GM12878 (cell line): ENCODE data around the gene SPATA16. TPM values are rescaled to one million over a fixed set of nuclear protein-coding genes. Genes with fewer than 3 reads are reported as not detected.

ENCODE experiments used
- ATAC-seq: fragments of 200-7000 bp; cut with Tn5 transposase; 3 replicates; pipeline ENCODE4 v1.9.1; 2020; ENCODE audit warnings: mild to moderate bottlenecking, moderate library complexity
- BruUV-seq: library from RNA; stranded (reverse); fragments of 400-500 nt; replicated peaks from 2 replicates; lab custom pipeline; 2021; lab: Mats Ljungman, UMichigan
- CTCF ChIA-PET: fragments of 300-600 bp; sonication (Branson Sonifier 250); formaldehyde crosslinking; extraction: SDS; loops from one replicate; lab custom pipeline; 2021; ENCODE audit warnings: inconsistent platforms; lab: Yijun Ruan, JAX
- POLR2A ChIA-PET: fragments of 350-600 bp; formaldehyde crosslinking; extraction: SDS; loops from one replicate; lab custom pipeline; 2021; ENCODE audit warnings: inconsistent platforms; lab: Charles Lee
- RAD21 ChIA-PET: fragments of 300-600 bp; sonication (Branson Sonifier 250); formaldehyde crosslinking; loops from one replicate; lab custom pipeline; 2023; ENCODE audit warnings: antibody characterized with exemption; ENCODE audit not compliant: unreplicated experiment; lab: Charles Lee
- SMC1A ChIA-PET: fragments of 300-600 bp; sonication (Branson Sonifier 250); formaldehyde crosslinking; loops from one replicate; lab custom pipeline; 2023; ENCODE audit not compliant: unreplicated experiment, uncharacterized antibody; lab: Charles Lee
- DNase-seq: peaks from one replicate; pipeline ENCODE4 v3.0.0-alpha.2; 2011; ENCODE audit warnings: low read depth, low spot score
- FAIRE-seq: peaks from 3 replicates; lab custom pipeline; 2011; peaks lifted over from hg19 to GRCh38; lab: Jason Lieb, UNC
- H2AFZ ChIP-seq: 2 replicates; pipeline ENCODE4 v1.6.0; 2011; ENCODE audit warnings: low read depth, low read length, control low read depth; ENCODE audit not compliant: control insufficient read depth
- H3K27ac ChIP-seq: 2 replicates; pipeline ENCODE4 v1.5.1; 2011; ENCODE audit warnings: control low read depth; ENCODE audit not compliant: control insufficient read depth, insufficient read depth
- H3K27me3 ChIP-seq, 2 experiments: replicated peaks in 1 of 2; 2 replicates each; pipeline versions ENCODE4 v1.6.0 to v1.6.1; 2011; ENCODE audit warnings: low read length in 1 of 2; ENCODE audit not compliant: control insufficient read depth in 2 of 2, insufficient read depth in 2 of 2
- H3K36me3 ChIP-seq, 2 experiments: 2 replicates each; pipeline ENCODE4 v1.5.1; 2011; ENCODE audit warnings: low read length in 1 of 2; ENCODE audit not compliant: control insufficient read depth in 2 of 2, insufficient read depth in 2 of 2
- H3K4me1 ChIP-seq: 2 replicates; pipeline ENCODE4 v1.6.1; 2011; ENCODE audit warnings: mild to moderate bottlenecking, low read length, moderate library complexity, mixed read lengths; ENCODE audit not compliant: control insufficient read depth, insufficient read depth
- H3K4me2 ChIP-seq: 2 replicates; pipeline ENCODE4 v1.6.0; 2011; ENCODE audit warnings: control low read depth; ENCODE audit not compliant: control insufficient read depth, insufficient read depth
- H3K4me3 ChIP-seq: fragments of 200-600 bp; sonication (generic); 2 replicates; pipeline ENCODE4 v1.5.1; 2016
- H3K79me2 ChIP-seq: 2 replicates; pipeline ENCODE4 v1.6.0; 2011; ENCODE audit warnings: low read length; ENCODE audit not compliant: control insufficient read depth, insufficient read depth
- H3K9ac ChIP-seq: 2 replicates; pipeline ENCODE4 v1.8.0; 2011; ENCODE audit warnings: low read length, control low read depth, mixed read lengths; ENCODE audit not compliant: control insufficient read depth, insufficient read depth
- H3K9me3 ChIP-seq: replicated peaks from 3 replicates; pipeline ENCODE4 v1.5.1; 2011; ENCODE audit warnings: mild to moderate bottlenecking, low read length; ENCODE audit not compliant: control insufficient read depth, insufficient read depth
- H4K20me1 ChIP-seq: 2 replicates; pipeline ENCODE4 v1.6.0; 2011; ENCODE audit not compliant: control insufficient read depth, insufficient read depth
- NBN ChIP-seq: fragments of 450-650 bp; IDR thresholded peaks from 2 replicates; pipeline ENCODE4 v1.6.1; 2016
- RAD51 ChIP-seq: fragments of 450-650 bp; IDR thresholded peaks from 2 replicates; pipeline ENCODE4 v1.6.1; 2016; ENCODE audit warnings: moderate library complexity, mild to moderate bottlenecking, inconsistent platforms
- RFX5 ChIP-seq: IDR thresholded peaks from 2 replicates; pipeline ENCODE4 v1.6.1; 2011; ENCODE audit warnings: low read depth, low read length, improper control_type of control experiment
- SIN3A ChIP-seq: IDR thresholded peaks from 2 replicates; pipeline ENCODE4 v1.6.1; 2012; ENCODE audit warnings: low read depth, low read length, improper control_type of control experiment
- STAT3 ChIP-seq: IDR thresholded peaks from 2 replicates; pipeline ENCODE4 v1.6.1; 2011; ENCODE audit warnings: low read depth, low read length, improper control_type of control experiment
- ZNF592 ChIP-seq: fragments of 450-650 bp; IDR thresholded peaks from 2 replicates; pipeline ENCODE4 v1.6.1; 2017; ENCODE audit warnings: mild to moderate bottlenecking, moderate library complexity
- WGBS: methylation state at CpG from one replicate; pipeline ENCODE4 v1.1.6; 2016; ENCODE audit warnings: low lambda C conversion rate; ENCODE audit not compliant: insufficient replicate concordance, insufficient coverage; ENCODE audit errors: missing lambda C conversion rate; 5-methylcytosine and 5-hydroxymethylcytosine counted together
- in situ Hi-C: fragments of 300-500 bp; cut with MboI; formaldehyde crosslinking; loops from 9 replicates; pipeline ENCODE4 v1.14.3; 2018; ENCODE audit warnings: mixed read lengths
- intact Hi-C: fragments of 100-400 bp; cut with micrococcal nuclease; formaldehyde crosslinking; loops from one replicate; pipeline ENCODE4 v1.14.2; 2022; ENCODE audit not compliant: unreplicated experiment
- polyA plus RNA-seq, 11 experiments: library from polyadenylated mRNA; depleted of rRNA in 4 of 11; unstranded in 6 of 11; stranded (reverse) in 5 of 11; fragments of >200 nt; fragmentation: Nextera tagmentation in 4 of 11; fragmentation: Illumina TruSeq in 1 of 11; extraction: Ambion mirVana in 4 of 11; extraction: Trizol in 1 of 11; gene quantifications; 1 replicate in 1 of 11; 2 replicates in 10 of 11; pipeline versions ENCODE4 v1.2.1 to v1.2.3, GENCODE V29; 2011 to 2016; ENCODE audit warnings: inconsistent platforms in 2 of 11, missing spikeins in 2 of 11, low read depth in 1 of 11
- total RNA-seq, 4 experiments: library from RNA; depleted of rRNA in 3 of 4; stranded (reverse); fragments of >200 nt in 3 of 4; fragmentation: Illumina TruSeq in 1 of 4; extraction: Trizol in 1 of 4; gene quantifications; 2 replicates each; pipeline versions ENCODE4 v1.2.1 to v1.2.3, GENCODE V29; 2013 to 2021
- TF ChIP-seq, protein P1 (sequence below): fragments of 450-650 bp; IDR thresholded peaks from 2 replicates; pipeline ENCODE4 v1.6.1; 2016; ENCODE audit warnings: mild to moderate bottlenecking, moderate library complexity, borderline replicate concordance

SPATA16 gene
- total and polyA plus RNA-seq, 10 of the 15 experiments (the other 5 are each of a cell fraction or from before 2014, with no cell fraction given), result 0.04 TPM; not detected in 9

GRCh38 chr3:172908771-172909270 is 232.2 kb downstream of the SPATA16 start:
- intact Hi-C loops, result no loop called here
- ATAC-seq (no peak), FAIRE-seq (no peak)
- no peaks in the 10 kb centered on the region for H3K36me3 ChIP-seq
- no peak overlapping the region for H2AFZ ChIP-seq
- no peak overlapping the region for H3K4me3 ChIP-seq
- H3K9me3 ChIP-seq, result no peaks in the 10 kb centered on the region
- no TSS peak for BruUV-seq
- no peaks in the 10 kb centered on the region for H3K79me2 ChIP-seq
- TF ChIP-seq NBN (no peak), ZNF592 (no peak), RFX5 (no peak), STAT3 (no peak), RAD51 (no peak), SIN3A (no peak)
- TF ChIP-seq, protein P1, sequence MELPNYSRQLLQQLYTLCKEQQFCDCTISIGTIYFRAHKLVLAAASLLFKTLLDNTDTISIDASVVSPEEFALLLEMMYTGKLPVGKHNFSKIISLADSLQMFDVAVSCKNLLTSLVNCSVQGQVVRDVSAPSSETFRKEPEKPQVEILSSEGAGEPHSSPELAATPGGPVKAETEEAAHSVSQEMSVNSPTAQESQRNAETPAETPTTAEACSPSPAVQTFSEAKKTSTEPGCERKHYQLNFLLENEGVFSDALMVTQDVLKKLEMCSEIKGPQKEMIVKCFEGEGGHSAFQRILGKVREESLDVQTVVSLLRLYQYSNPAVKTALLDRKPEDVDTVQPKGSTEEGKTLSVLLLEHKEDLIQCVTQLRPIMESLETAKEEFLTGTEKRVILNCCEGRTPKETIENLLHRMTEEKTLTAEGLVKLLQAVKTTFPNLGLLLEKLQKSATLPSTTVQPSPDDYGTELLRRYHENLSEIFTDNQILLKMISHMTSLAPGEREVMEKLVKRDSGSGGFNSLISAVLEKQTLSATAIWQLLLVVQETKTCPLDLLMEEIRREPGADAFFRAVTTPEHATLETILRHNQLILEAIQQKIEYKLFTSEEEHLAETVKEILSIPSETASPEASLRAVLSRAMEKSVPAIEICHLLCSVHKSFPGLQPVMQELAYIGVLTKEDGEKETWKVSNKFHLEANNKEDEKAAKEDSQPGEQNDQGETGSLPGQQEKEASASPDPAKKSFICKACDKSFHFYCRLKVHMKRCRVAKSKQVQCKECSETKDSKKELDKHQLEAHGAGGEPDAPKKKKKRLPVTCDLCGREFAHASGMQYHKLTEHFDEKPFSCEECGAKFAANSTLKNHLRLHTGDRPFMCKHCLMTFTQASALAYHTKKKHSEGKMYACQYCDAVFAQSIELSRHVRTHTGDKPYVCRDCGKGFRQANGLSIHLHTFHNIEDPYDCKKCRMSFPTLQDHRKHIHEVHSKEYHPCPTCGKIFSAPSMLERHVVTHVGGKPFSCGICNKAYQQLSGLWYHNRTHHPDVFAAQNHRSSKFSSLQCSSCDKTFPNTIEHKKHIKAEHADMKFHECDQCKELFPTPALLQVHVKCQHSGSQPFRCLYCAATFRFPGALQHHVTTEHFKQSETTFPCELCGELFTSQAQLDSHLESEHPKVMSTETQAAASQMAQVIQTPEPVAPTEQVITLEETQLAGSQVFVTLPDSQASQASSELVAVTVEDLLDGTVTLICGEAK, result no peak
- TF ChIP-seq, all 136 proteins: peak for 0
- in situ Hi-C loops, result no loop called here
- 41% methylated on average over 2 of the region's 2 CpGs for WGBS
- DNase-seq, result no peak
- Histone ChIP-seq H3K27me3 (peaks cover 0 to 2% of the 10 kb centered on the region in 2 experiments; a peak in 2 of 4 replicates), H4K20me1 (no peaks in the 10 kb centered on the region), H3K4me2 (no peak overlapping the region), H3K9ac (no peak overlapping the region), H3K4me1 (no peaks in the 10 kb centered on the region), H3K27ac (no peak overlapping the region)
- SMC1A ChIA-PET, result no interaction called here
- POLR2A ChIA-PET, result no interaction called here
- RAD21 ChIA-PET, result no interaction called here
- CTCF ChIA-PET, result interaction anchor here (0.6 kb wide), 1 partner anchor 23 kb away, joined by 3 read pairs; no protein-coding TSS in a partner anchor
